ENCODE data around the gene IQCH.
A peak's percentile ranks its signal among the peaks of the same experiment; 100 is the strongest.

The IQCH gene

DNA sequence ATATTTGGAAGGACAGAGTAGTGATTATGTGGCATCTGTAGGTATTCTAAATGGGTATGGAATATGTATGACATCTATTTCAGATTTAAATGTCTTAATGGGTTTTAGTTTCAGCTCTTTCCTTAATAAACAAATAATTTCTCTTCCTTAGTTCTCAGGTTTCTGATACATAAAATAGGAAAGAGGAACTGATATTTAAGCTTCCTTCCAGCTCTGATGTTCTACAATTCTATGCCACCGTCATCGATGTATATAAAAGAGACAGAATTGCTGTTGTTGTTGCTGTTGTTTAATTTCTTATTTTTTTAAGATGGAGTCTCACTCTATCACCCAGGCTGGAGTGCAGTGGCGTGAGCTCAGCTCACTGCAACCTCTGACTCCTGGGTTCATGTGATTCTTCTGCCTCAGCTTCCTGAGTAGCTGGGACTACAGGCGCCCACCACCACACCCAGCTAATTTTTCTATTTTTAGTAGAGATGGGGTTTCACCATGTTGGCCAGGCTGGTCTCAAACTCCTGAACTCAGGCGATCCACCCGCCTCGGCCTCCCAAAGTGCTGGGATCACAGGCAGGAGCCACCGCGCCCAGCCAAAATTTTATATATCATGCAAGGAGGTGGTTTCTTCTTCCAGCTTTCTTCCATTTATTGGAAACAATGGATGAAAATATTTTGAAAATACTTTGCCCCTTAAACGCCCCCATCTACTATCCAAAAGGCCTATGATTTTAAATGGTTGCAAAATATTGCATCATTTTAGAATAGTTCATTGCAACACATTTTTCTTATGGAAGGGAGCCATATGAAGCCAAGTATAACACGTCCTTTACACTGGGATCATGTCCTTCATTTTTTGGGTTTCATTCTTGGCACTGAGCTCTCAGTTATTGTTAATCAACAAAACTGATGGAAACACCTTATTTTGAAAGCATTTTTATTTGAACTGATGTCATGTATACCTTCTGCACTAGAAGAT is 252.5 kb downstream of the IQCH start:
- DNase-seq: peak; percentile 17

- DNase-seq: peak; percentile 57
Observed at GRCh38 chr15:67508407-67508806, 253.8 kb downstream of the IQCH start.

DNA sequence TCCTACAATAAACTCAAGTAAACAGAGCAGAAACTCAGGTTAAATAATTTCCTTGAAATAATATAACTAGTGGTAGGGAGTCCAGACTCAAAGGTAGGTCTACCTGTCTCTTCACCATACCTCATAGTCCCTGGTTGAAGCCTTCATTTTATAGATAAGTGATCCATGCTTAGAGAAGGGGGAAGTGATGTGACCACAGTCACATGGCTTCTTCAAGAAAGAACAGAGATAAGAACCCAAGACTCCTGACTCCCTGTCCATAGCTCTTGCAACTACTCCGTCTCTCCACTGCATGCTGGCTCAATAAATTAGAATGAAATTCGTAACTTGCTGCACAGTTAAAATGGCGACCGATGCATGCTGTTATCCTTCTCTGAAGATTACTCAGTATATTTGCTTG is 255.3 kb downstream of the IQCH start:
- DNase-seq: no peak

- peak; percentile 85 for DNase-seq
Observed at GRCh38 chr15:67510597-67511190, 256.1 kb downstream of the IQCH start.

DNA sequence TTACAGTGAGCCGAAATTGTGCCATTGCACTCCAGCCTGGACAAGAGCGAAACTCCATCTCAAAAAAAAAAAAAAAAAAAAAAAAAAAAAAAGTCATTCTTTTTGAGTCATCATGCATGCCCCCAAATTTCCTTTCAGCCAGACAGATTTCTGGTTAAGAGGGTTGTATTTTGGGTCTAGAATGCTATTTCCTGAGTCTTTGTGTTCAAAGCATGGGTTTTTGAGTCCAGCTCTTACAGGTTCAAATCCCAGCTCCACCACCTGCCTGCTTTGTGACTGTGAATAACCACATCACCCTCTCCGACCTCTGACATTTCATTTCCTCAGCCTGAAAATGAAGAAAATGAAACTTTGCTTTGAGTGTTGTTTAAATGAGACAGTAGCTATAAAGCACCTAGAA is 257.0 kb downstream of the IQCH start:
- peak; percentile 52 for DNase-seq

DNA sequence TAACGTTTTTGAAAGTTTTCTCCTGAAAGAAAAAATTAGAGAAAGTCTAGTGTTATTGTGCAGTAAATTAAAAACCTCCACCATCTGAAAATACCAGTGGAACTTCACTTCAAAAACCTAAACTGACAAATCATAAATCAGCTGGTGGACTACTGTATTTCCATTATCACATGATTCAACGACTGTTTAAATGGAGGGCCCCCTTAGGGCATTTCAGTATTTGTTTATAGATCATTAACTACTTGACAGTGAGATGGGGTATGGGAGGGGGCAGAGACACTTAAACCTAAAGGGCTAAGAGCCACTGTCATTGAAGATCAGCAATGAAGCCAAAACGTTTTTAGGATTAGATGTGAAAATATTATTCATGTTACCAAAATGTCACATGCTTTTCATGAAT is 257.6 kb downstream of the IQCH start:
- DNase-seq: peak; percentile 26

DNA sequence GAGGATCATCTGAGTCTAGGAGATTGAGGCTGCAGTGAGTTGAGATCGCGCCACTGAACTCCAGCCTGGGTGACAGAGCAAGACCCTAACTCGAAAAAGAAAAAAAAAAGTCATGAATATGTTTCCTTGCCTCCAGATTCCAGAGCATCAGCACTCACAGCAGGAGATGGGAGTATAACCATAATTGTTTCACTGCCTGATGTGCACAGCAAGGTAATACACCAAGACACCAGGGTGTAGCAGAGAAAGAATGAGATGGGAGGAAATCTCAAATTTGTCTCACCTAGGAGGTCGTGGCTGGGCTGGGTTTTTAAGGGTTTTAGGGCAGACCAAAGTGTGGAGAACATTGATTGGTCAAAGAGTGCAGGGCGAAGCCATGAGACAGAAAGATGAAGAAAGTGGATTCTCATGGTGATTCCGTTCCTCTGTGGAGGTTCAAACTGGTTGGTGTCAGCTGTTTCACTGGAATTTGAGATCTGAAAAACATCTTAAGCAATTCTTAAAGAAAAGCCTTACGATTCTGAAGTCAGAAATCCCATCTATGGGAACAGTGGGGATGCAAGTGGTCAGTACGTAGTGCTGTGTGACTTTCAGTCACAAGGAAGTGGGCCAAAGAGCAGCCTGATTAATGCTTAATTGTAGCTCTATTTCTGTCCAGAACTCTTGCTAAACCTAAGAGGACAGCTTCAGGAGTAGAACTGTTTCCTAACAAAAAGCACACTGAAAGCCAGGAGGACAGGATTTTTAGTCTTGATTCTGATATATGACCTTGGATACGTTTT is 258.5 kb downstream of the IQCH start:
- DNase-seq: no peak

GRCh38 chr15:67515090-67515489 is 260.5 kb downstream of the IQCH start:
- no peak for DNase-seq

DNA sequence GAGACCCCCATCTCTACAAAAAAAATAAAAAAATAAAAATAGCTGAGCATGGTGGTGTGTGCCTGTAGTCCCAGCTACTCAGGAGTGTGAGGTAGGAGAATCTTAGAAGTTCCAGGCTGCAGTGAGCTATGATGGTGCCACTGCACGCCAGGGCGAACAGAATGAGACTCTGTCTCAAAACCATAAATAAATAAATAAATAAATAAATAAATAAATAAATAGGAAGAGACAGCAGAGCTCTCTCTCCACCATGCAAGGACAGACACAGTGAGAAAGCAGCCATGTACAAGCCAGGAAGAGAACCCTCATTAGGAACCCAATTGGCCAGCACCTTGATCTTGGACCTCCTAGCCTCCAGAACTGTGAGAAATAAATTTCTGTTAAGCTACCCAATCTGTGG is 261.0 kb downstream of the IQCH start:
- DNase-seq: no peak

- DNase-seq: no peak
Observed at GRCh38 chr15:67520321-67521028, 265.9 kb downstream of the IQCH start.

- peak; percentile 79 for DNase-seq
Observed at GRCh38 chr15:67521029-67521782, 266.6 kb downstream of the IQCH start, which contains the start of gene C15orf61. TSS of gene C15orf61 (plus strand) at chr15:67521131. CDS start at chr15:67521249, 118 bp downstream.

- peak; percentile 42 for DNase-seq
Observed at GRCh38 chr15:67521783-67522568, 267.4 kb downstream of the IQCH start.

GRCh38 chr15:67523330-67523729 is 268.7 kb downstream of the IQCH start:
- DNase-seq: no peak

DNA sequence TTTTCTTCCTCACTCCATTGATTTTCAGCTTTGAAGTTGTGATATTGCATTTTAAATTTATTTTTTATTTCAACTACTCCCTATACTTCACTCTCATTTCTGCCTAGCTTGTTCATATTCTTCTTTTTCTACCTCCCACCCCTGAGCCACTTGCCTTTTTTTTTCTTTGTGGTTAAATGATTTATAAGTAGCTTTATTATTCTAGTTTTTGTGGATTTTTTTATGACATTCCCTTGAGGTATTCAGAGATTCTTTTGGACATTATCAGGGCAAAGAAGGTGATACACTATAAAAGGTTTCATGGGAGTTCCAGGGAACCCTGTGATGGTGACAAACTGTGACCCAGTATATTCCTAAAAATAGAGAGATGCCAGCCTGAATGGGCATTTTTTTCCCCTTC is 269.6 kb downstream of the IQCH start:
- peak; percentile 16 for DNase-seq

GRCh38 chr15:67528513-67528912 is 273.9 kb downstream of the IQCH start:
- DNase-seq: no peak

- DNase-seq: peak; percentile 91
Observed at GRCh38 chr15:67531379-67531914, 276.9 kb downstream of the IQCH start.

DNA sequence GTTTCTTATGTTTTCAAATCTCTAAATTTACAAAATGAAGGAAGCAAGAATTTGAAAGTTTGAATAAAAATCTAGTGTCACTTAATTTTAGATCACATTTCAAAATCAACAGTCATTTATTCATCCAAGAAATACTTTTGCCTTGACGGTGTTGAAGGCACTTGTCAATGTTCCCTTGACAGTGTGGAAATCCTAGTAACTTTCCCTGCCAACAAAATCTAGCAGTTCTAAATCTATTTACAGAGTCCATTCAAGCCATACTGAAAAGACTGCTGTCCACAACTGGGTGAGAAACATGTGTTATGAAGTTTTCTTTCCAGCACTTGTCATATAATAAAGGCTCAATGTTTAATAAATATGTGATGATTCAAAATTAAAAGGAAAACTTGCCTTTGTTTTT is 279.3 kb downstream of the IQCH start:
- DNase-seq: no peak

GRCh38 chr15:67534360-67534759 is 279.8 kb downstream of the IQCH start:
- no peak for DNase-seq

- no peak for DNase-seq
Observed at GRCh38 chr15:67537771-67538170, 283.2 kb downstream of the IQCH start.

DNA sequence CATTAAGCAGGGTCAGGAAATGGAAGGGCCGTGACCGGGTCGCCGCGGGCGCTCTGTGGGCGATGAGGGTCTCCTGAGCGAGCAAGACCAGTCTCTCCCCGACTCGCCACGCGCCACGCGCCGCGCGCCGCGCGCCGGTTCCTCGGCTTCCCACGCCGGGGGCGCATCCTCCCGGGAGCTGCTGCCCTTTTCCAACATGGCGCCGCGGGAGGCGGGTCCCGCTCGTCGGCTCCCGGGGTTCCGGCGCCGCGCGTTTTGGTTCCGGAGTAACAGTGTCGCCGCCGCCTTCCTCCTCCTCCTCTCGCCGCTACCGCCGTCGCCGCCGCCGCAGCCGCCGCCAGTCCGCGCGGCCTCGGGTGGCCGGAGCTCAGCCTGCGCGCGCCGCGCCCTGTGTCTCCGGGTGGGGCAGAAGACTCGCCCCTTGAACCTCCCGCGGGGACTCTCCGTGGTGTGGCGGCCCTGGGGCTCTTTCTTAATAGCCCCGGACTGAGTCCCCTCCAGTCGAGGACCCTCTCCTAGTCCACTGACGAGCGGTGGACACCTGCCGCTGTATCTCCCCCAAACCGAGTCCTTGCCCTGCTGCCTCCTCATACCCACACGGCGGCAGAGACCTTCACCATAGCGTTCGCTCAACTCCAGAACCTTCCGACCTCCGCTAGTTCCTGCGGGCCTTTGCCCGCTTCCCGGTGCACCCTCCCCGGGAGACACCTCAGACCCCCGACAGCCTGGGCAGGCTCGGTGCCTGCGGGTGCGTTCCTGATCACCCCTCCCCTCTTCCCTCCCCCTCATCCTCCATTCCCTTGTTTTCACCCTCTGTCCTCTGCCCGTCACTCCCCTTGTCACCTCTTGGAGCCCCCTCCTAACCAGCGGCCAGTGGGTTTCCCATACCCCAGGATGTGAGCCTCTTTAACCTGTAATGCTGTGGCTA is 288.1 kb downstream of the IQCH start, which contains the start of gene MAP2K5:
Gene MAP2K5 (plus strand): TSS at position 284 of the 928 bp plus-strand sequence. CDS start 633 bp downstream, at position 917.
- peak; percentile 77 for DNase-seq
